Stimulated activated CD4-positive, alpha-beta T cell treated with anti-CD3 and anti-CD28 coated beads, Interleukin-15, amount 100 ng/mL, for 24 hours (primary cell): Measurements from ENCODE around the gene FBXL5.

Source experiments
- DNase-seq: peaks from one replicate; pipeline ENCODE4 v3.0.0-alpha.2; 2020

The FBXL5 gene, protein sequence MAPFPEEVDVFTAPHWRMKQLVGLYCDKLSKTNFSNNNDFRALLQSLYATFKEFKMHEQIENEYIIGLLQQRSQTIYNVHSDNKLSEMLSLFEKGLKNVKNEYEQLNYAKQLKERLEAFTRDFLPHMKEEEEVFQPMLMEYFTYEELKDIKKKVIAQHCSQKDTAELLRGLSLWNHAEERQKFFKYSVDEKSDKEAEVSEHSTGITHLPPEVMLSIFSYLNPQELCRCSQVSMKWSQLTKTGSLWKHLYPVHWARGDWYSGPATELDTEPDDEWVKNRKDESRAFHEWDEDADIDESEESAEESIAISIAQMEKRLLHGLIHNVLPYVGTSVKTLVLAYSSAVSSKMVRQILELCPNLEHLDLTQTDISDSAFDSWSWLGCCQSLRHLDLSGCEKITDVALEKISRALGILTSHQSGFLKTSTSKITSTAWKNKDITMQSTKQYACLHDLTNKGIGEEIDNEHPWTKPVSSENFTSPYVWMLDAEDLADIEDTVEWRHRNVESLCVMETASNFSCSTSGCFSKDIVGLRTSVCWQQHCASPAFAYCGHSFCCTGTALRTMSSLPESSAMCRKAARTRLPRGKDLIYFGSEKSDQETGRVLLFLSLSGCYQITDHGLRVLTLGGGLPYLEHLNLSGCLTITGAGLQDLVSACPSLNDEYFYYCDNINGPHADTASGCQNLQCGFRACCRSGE

GRCh38 chr4:15655223-15656037 is at the start of gene FBXL5:
FBXL5 (minus strand) TSS chr4:15655357; CDS start chr4:15655287, 70 bp downstream.
- peak; percentile 86 for DNase-seq

- no peak for DNase-seq
These were observed 49.0 kb upstream of the FBXL5 start for GRCh38 chr4:15704129-15704528.

DNA sequence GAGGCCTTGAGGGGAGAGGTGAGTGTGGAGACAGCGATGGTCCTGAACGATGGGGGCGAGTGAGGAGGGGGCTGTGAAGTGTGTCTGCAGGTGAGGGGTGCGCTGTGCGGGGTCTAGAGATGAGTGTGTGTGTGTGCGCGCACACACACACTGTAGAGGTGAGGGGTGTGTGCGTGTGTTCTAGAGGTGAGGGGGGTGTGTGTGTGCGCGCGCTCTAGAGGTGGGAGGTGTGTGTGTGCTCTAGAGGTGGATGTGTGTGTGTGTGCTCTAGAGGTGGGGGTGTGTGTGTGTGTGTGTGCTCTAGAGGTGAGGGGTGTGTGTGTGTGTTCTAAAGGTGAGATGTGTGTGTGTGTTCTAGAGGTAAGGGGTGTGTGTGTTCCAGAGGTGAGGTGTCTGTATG is 48.3 kb upstream of the FBXL5 start:
- DNase-seq: no peak

GRCh38 chr4:15702941-15703403 is 47.8 kb upstream of the FBXL5 start, which contains the start of gene BST1:
BST1 (plus strand) TSS chr4:15703065; CDS start chr4:15703145, 80 bp downstream.
- peak; percentile 68 for DNase-seq

GRCh38 chr4:15696866-15697265 is 41.7 kb upstream of the FBXL5 start:
- DNase-seq: no peak

GRCh38 chr4:15695729-15696128 is 40.6 kb upstream of the FBXL5 start:
- DNase-seq: no peak

- DNase-seq: no peak
These were observed 40.1 kb upstream of the FBXL5 start for GRCh38 chr4:15695240-15695699.

DNA sequence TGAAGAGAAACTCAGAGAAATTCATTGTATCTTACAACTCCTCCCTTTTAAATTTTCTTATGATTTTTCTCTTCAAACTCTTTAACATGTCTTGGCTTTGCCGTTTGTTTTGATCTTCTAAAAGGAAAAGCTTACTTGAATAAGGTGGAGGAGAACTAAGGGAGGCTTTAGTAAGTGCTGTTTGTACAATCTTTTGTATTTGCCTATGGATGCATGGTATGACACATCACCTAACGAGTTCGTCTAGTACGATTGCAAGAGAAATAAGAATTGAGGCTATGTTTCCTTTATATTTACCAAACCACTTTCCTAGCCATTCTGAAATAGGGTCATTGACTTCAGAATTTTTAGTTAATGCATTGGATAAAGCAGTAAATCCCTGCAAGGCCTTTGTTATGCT is 39.3 kb upstream of the FBXL5 start:
- no peak for DNase-seq

DNA sequence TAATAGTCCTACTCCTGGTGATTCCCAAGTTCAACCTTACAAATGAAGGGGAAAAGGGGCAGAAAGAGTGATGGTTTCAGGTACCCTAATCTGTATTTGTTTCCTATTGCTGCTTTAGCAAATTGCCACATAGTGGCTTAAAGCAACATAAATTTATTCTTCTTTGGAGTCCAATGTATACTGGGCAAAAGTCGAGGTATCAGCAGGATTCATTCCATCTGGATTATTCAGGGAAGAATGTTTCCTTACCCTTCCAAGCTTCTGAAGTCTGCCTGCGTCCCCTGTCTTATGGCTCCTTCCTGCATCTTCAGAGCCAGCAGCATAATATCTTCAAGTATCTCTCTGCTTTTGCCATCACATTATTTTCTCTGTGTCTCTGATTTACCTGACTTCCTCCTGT is 37.4 kb upstream of the FBXL5 start:
- no peak for DNase-seq

DNA sequence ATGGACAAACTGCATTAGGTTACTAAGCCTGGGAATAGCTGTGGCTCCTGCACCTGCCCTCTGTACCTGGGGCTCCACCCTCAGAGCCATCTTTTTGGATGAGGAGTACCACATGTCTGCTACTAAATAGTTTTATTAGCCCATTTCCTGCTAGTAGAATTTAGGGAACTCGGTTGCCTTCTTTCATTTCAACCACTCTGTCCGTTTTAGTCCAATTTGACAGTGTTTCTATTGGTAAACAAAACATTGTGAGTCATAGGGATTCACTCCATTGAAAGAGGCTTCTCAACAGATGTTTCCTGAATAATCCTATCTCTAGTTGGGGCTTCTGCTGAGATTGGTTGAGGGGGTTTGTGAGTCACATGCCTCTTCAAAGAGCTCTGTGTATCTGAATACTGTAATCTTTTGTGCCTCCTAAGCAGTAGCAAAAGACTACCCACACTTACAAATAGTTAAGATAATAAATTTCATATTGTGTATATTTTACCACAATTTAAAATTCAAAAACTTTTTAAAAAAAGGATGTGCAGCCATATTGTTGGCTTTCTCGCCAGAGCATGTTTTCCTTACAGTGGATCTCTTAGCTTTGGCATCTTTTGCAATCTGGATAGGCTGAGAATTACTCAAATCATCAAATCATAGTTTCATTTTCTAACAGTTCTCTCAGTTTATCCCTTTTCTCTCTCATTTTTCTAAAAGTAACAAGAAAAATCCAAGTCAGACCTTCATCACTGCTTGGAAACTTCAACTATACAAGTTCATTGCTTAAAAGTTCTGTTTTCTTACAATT is 36.4 kb upstream of the FBXL5 start:
- DNase-seq: no peak

DNA sequence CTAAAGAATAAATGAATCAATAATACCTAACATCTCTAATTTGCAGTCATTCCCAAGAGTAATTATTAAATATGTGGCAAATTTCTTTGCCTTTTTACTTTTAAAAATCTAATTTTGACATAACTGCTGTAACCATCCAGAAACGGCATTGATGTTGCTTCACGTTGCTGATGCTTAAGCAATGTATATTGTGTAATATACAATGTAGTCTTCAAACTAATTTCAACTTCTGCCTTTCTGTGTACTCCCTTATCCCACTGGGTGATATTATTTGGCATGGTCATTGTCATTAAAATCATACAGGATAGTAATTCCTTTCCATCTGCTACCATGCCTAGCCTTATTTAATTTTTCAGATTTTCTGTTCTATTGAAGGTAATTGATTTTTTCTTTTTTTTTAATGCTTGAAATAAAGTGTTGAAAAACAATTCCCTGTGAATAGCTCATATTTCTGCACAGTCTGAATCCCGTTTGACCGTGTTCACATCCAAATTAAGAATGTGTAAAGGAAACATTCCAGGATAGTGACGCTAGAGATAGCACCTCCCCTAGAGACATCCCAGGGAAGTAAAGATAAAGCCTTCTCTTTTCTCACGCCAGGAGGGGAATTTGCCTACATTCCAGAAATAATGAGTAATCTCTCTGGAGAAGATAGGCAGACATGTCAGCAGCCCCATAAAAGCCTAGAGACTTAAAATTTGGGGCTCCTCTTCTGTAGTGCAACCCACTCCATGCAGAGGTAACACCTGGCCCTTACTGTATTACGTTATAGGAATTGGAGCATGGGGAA is 35.1 kb upstream of the FBXL5 start:
- DNase-seq: no peak

GRCh38 chr4:15689540-15689939 is 34.4 kb upstream of the FBXL5 start:
- no peak for DNase-seq

DNA sequence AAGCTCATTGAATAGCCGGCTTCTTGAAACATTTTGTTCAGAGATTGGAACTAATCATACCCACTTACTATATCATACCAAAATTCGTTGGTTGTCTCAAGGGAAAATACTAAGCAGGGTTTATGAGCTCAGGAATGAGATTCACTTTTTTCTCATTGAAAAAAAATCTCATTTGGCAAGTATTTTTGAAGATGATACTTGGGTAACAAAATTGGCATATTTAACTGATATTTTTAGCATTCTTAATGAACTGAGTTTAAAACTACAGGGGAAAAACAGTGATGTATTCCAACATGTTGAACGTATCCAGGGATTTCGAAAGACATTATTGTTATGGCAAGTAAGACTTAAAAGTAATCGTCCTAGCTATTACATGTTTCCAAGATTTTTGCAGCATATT is 32.9 kb upstream of the FBXL5 start:
- no peak for DNase-seq

DNA sequence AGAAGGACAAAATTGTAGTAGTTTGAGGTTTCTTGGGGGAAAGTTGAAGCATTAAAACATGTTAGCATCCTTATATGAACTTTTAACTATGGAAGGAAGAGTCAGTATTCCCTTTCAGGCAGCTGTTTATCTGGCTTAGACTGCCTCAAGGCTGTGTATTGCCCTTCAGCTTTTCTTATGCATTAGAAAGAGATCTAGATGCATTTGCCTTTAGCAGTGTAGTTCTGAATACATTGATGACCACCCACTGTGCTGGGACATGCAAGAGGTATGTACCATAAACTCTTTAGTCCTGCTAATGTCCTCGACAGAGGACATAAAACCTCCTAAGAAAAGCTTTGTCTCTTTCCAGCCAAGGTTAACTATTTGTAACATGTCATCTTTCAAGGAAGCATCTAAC is 29.3 kb upstream of the FBXL5 start:
- no peak for DNase-seq

GRCh38 chr4:15683143-15683495 is 28.0 kb upstream of the FBXL5 start:
- DNase-seq: no peak

- DNase-seq: no peak
These were observed 27.3 kb upstream of the FBXL5 start for GRCh38 chr4:15682242-15683142.

GRCh38 chr4:15681372-15682241 is 26.4 kb upstream of the FBXL5 start, which contains the start of gene FAM200B:
FAM200B (plus strand) TSS chr4:15681827; CDS start chr4:15686978, 5,151 bp downstream.
- DNase-seq: peak; percentile 100

GRCh38 chr4:15681067-15681371 is 25.9 kb upstream of the FBXL5 start:
- DNase-seq: no peak

GRCh38 chr4:15677507-15677988 is 22.4 kb upstream of the FBXL5 start:
- no peak for DNase-seq
